Inflammatory macrophage (primary cell): ENCODE data around the gene CFL2.
A peak's percentile ranks its signal among the peaks of the same experiment; 100 is the strongest.

Experiments used
- DNase-seq, 2 donors: peaks; one replicate each; pipeline ENCODE4 v3.0.0-alpha.2; 2020 to 2022

Gene CFL2

GRCh38 chr14:34668111-34668510 is 46.3 kb downstream of the CFL2 start:
- DNase-seq, result peak; percentile 67 to 79

DNA sequence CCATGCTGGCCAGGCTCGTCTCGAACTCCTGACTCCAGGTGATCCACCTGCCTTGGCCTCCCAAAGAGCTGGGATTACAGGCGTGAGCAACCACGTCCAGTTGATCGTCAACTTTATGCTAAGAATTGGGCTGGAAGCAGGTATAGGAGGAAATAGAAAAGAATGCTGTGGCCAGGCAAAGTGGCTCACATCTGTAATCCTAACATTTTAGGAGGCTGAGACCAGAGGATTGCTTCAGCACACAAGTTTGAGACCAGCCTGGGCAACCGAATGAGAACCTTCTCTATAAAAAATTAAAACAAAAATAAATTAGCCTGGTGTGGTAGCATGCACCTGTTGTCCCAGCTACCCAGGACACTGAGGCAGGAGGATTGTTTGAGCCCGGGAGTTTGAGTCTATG is 47.4 kb downstream of the CFL2 start:
- no peak for DNase-seq

GRCh38 chr14:34665785-34666435 is 48.5 kb downstream of the CFL2 start:
- DNase-seq, result peak; percentile 79 to 89

- DNase-seq, result peak; percentile 23 to 51
Measured at GRCh38 chr14:34662561-34663088, 51.8 kb downstream of the CFL2 start.

- DNase-seq, result no peak
Measured at GRCh38 chr14:34660796-34661195, 53.6 kb downstream of the CFL2 start.
